GM13976 (cell line): ENCODE results near the gene TTC1.

Source experiments
- DNase-seq: peaks from one replicate; pipeline ENCODE4 v3.0.0; 2012; ENCODE audit warnings: low spot score
- CTCF ChIP-seq: IDR thresholded peaks from 2 replicates; pipeline ENCODE4 v1.5.1; 2012; ENCODE audit warnings: borderline replicate concordance, mild to moderate bottlenecking; ENCODE audit not compliant: insufficient read depth; ENCODE audit errors: extremely low read depth, missing control alignments, control extremely low read depth
- in situ Hi-C: fragments of 300-500 bp; cut with MboI; formaldehyde crosslinking; loops from one replicate; pipeline ENCODE4 v1.12.0; 2022; ENCODE audit warnings: low sequenced_read_pairs, mixed read lengths, inconsistent platforms; ENCODE audit not compliant: unreplicated experiment

TTC1 gene

GRCh38 chr5:160097991-160098390, 89.1 kb downstream of the TTC1 start:
- no peak for DNase-seq
- TF ChIP-seq CTCF: no peak
- in situ Hi-C loops: no loop called here

- peak; percentile 50 for DNase-seq
- no peak for TF ChIP-seq CTCF
- in situ Hi-C loops: no loop called here
These were observed 96.9 kb downstream of the TTC1 start for GRCh38 chr5:160105686-160106360.

- DNase-seq: no peak
- TF ChIP-seq CTCF: no peak
- in situ Hi-C loops: no loop called here
These were observed 99.2 kb downstream of the TTC1 start for GRCh38 chr5:160108124-160108523.
